ENCODE measurements around the gene TRIM59. TPM values are rescaled to one million over a fixed set of nuclear protein-coding genes. Genes with fewer than 3 reads are reported as not detected.

The TRIM59 gene
- total RNA-seq, 1 donor: 22.1 TPM

Small RNA genes within 50 kb of the gene (small RNA-seq; reads per million reads assigned to genes)
- 9,152 reads per million, percentile 100 among the genes with 10 or more reads in this experiment for gene MIR15B
- 103 reads per million, percentile 97 among the genes with 10 or more reads in this experiment for gene MIR16-2
- not detected for gene RNU7-136P

Other genes starting within 250 kb of the TRIM59 start
- gene C3orf80, start 224.4 kb downstream of the TRIM59 start, total RNA-seq: 1.2 and 2.2 TPM in 2 replicates
- 63.0 and 63.6 TPM in 2 replicates for gene IFT80, start 50.6 kb downstream of the TRIM59 start, total RNA-seq
- 32.9 and 44.2 TPM in 2 replicates for gene SMC4, start 50.1 kb downstream of the TRIM59 start, total RNA-seq
- gene KPNA4, start 115.8 kb upstream of the TRIM59 start, total RNA-seq: 40.9 and 45.1 TPM in 2 replicates
- not detected in 2 replicates for gene ARL14, start 227.4 kb upstream of the TRIM59 start, total RNA-seq